NT2/D1 (cell line): Measurements from ENCODE around the gene PRKD2.

ENCODE experiments used
- SUZ12 ChIP-seq: IDR thresholded peaks from 2 replicates; pipeline ENCODE4 v1.6.1; 2011; ENCODE audit not compliant: insufficient read length, insufficient read depth; ENCODE audit errors: extremely low read depth
- YY1 ChIP-seq: IDR thresholded peaks from 2 replicates; pipeline ENCODE4 v1.6.1; 2011; ENCODE audit not compliant: insufficient read length, insufficient read depth
- ZNF274 ChIP-seq: IDR thresholded peaks from 2 replicates; pipeline ENCODE4 v1.6.1; 2011; ENCODE audit warnings: mild to moderate bottlenecking, low read depth, low read length

- TF ChIP-seq ZNF274 (no peak), YY1 (no peak), SUZ12 (no peak)
Measured at GRCh38 chr19:46696866-46697203, 20.1 kb downstream of the PRKD2 start.
